Activated T-cell treated with anti-CD3 and anti-CD28 coated beads, Interleukin-2, amount 50 U/mL, for 48 hours (primary cell): ENCODE measurements around the gene FOSL2.

ENCODE experiments used
- DNase-seq, 2 experiments: peaks; one replicate each; pipeline ENCODE4 v3.0.0-alpha.2; 2020

Gene FOSL2

GRCh38 chr2:28397043-28397381 lies 4.4 kb downstream of the FOSL2 start:
- no peak for DNase-seq

GRCh38 chr2:28398101-28398834 lies 5.6 kb downstream of the FOSL2 start:
- DNase-seq: no peak

DNA sequence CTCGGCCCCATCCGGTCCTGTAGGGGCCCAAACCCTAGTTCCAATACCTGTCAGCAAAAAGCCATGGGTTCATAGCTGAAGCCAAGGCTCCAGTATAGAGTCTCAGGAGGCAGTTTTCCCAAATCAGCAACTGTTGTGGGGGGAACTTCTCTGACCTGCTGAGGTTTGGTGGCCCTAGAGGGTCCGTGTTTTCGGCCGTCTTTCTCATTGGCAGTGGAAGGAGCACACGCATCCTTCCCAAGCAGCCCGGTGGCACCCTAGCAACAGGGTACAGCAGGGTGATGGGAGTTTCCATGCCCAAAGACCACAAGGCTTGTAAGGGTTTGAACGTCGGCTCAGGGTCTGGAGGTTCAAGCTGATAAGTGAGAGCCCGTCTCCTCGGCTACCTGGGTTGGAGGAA lies 6.6 kb downstream of the FOSL2 start:
- DNase-seq: no peak

GRCh38 chr2:28399956-28400355 lies 7.3 kb downstream of the FOSL2 start:
- no peak for DNase-seq

DNA sequence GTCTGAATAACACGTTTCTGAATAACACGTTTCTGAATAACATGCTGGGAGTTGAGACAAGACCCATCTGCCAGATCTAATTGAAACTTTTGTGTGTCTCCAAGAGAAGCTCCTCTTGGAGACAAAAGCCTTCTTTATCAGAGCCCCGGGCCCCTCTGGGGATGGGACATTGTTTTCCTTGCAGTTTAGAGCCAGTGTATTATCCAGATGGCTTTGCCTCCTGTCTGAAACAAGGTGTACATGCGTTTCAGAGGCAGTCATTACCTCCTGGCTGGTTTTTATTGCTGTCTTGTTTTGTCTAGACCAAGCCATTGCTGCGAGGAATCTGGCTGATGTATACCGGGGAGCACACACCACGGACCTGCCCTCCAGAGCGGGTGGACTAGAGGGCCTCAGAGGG lies 7.8 kb downstream of the FOSL2 start:
- DNase-seq: no peak

DNA sequence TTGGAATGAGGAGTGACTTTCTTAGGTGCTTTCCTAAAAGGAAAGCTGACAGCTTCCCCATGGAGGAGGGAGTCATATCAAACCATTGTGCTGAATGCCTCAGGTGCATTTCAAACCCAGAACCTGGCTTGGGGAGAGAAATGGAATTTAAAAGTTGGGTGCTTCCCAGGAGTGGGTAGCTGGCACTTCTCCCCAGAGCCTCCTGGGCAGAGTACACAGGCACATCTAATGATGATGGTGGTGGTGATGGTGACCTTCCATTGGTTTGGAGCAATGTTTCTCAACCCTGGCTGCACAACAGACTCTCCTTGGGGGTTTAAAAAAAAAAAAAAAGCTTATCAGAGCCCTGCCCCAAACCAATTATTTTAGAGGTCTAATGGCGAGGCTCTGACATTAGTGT lies 8.3 kb downstream of the FOSL2 start:
- no peak for DNase-seq

- no peak for DNase-seq
Observed at GRCh38 chr2:28401411-28401810, 8.8 kb downstream of the FOSL2 start.

DNA sequence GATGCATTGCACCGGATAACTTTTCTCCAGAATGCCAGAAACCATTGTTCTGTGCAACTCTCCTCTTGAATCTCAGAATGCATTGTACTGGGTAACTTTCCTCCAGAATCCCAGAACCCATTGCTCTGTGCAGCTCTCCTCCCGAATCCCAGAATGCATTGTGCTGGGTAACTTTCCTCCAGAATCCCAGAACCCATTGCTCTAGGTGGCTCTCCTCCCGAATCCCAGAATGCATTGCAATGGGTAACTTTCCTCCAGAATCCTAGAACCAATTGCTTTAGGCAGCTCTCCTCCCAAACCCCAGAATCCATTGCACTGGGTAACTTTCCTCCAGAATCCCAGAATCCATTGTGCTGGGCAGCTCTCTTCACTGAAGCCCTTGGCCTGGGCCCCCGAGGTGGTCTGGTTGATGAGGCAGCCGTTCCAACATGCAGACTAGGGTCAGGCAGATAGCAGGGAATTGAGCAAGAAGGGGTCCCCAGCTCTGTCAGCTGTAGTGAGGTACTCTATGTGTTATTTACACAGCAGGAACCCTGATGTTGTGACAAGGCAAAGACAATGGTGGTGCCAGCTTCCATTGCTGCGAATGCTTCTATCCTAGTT lies 9.4 kb downstream of the FOSL2 start:
- no peak for DNase-seq

DNA sequence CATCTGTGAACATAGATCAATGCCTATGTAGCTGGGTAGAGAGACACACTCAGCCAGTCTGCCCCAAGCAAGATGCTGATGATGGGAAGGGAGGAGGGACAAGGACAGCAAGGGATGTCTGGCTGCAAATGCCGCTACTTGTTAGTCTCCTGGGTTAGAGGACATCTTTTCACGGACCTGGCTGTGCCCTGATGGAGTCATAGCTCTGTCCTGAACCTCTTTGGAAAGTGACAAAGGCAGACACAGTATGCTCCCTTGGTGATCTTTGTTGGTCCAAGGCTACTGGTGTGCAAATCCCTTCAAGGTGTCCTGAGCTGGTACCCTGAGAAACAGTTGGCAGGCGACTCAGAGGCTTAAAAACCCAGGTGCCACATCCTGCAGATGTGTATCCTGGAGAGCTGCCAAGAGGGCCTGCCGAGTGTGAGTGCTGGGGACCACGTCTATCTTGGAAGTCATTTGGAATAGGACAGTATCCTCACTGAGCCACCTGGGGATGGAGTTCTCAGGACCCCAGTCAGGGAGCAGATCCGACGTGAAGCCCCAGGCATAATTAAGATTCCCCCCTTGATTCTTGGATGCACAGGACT lies 10.8 kb downstream of the FOSL2 start:
- DNase-seq: no peak

DNA sequence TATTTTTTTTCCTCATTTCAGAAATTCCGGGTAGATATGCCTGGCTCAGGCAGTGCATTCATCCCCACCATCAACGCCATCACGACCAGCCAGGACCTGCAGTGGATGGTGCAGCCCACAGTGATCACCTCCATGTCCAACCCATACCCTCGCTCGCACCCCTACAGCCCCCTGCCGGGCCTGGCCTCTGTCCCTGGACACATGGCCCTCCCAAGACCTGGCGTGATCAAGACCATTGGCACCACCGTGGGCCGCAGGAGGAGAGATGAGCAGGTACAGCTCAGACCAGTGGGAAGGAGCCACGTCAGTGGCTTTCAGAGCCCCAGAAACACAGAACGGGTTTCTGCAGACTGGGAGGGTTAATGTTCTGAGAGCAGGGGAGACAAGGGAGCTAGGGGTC lies 11.4 kb downstream of the FOSL2 start:
- no peak for DNase-seq

GRCh38 chr2:28405537-28405936 lies 12.9 kb downstream of the FOSL2 start:
- no peak for DNase-seq

DNA sequence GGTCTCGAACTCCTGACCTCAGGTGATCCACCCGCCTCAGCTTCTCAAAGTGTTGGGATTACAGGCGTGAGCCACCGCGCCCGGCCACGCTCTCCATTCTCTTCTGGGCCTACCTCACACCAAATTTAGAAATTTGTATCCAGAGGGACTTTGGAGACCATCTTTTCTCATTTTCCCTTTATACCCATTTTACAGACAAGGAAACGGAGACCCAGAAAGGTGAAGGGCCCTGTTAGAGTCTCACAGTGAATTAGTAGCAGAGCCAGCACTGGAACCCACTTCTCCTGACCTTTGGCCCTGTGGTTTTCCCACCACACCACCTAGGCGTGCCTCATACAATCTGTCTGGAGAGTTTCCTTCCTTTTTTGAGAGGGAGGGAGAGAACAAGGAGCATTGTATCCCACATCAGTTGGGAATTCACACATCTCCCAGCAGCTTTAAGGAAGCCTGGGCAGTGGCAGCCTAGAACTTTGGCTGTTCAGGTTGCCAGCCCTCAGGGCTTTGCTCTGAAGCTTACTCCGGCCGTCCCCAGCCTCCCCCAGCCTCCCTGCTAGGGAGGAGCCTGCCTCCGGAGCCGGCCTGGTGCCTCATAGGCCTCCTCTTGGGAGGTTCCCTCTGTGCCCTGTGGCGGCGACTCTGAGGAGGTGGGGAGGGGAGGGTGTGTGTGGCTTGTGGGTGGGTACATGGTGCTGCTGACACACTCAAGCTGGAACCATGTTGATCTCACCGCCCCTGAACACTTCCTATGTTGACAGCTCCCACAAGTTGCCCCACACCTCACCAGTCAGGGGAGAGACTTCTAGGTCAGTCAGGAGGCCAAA lies 13.8 kb downstream of the FOSL2 start:
- DNase-seq: peak; percentile 73 to 80

DNA sequence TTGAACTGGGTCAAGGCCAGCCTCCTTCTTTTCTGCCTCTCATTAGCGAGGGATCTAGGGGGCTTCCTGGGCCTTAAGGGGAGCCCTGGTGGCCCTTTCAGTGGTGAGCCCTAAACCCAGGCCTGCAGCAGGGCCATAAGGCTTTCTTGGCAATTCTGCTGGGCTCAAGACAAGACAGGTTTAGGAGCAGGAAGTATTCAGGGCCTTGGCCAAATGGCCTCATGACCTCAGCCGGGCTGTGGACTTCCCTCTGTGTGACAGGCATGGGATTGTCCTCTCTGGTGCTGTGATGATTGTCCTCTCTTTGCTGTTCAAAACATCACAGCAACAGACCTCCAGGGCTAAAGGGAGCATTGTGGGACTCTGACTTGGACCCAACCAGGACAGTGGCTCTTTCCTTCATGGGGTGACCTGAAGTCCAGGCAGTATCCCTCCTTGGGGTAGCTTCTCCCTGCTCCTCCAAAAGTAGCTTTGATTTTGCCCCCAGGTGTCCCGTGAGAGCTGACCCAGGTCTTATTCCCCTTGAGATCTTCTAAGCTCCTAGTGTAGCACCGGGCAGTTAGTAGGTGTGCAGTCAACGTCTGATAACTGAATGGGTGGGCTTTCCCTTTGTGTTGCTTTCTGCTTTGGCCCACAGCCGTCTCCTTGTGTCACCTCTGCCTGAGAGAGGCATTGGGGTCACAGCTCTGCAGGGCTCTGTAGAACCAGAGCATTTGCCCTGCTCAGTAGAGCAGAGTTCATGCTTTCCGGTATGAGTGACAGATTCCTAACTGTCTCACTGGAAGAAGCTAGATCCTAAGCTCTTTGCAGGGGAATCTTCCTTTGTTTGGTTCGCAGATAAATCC lies 14.7 kb downstream of the FOSL2 start:
- no peak for DNase-seq

GRCh38 chr2:28407976-28408690 lies 15.5 kb downstream of the FOSL2 start:
- no peak for DNase-seq

DNA sequence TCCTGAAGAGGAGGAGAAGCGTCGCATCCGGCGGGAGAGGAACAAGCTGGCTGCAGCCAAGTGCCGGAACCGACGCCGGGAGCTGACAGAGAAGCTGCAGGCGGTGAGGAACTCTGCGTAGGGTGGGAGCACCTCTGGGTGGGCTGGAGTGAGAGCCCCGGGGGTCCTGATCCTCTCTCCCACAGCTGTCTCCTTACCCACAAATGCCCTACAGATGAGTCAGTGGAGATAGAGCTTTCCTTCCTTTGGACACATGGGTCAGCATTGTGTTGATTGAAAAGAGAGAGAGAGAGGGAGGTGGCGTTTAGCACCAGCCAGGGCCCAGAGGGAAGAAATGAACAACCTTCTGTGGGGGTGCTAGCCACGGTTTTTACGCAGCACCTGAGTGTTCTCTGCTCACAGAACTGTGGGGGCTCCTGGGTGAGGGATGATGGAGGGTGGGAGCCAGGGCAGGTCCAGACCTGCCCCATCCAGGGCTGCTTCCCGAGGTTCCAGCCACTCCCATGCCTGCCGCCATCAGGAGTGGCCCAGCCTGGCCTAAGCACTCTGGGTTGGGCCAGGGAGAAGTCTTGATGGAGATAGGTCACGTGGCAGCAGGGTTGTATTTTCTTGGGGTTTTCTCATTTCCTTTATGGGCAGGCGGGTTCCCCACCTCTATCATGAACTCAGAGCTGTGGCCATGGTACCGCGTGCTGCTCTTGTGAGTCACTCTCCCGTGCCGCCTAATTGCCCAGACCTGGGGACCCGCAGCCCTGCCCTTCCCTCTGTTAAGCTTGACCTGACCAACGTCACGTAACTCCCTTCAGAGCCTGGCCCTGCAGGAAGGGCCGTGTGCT lies 16.3 kb downstream of the FOSL2 start:
- peak; percentile 81 for DNase-seq

- no peak for DNase-seq
Observed at GRCh38 chr2:28411166-28411755, 18.6 kb downstream of the FOSL2 start.

DNA sequence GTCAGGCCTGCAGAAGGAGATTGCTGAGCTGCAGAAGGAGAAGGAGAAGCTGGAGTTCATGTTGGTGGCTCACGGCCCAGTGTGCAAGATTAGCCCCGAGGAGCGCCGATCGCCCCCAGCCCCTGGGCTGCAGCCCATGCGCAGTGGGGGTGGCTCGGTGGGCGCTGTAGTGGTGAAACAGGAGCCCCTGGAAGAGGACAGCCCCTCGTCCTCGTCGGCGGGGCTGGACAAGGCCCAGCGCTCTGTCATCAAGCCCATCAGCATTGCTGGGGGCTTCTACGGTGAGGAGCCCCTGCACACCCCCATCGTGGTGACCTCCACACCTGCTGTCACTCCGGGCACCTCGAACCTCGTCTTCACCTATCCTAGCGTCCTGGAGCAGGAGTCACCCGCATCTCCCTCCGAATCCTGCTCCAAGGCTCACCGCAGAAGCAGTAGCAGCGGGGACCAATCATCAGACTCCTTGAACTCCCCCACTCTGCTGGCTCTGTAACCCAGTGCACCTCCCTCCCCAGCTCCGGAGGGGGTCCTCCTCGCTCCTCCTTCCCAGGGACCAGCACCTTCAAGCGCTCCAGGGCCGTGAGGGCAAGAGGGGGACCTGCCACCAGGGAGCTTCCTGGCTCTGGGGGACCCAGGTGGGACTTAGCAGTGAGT lies 19.4 kb downstream of the FOSL2 start:
- DNase-seq: no peak

DNA sequence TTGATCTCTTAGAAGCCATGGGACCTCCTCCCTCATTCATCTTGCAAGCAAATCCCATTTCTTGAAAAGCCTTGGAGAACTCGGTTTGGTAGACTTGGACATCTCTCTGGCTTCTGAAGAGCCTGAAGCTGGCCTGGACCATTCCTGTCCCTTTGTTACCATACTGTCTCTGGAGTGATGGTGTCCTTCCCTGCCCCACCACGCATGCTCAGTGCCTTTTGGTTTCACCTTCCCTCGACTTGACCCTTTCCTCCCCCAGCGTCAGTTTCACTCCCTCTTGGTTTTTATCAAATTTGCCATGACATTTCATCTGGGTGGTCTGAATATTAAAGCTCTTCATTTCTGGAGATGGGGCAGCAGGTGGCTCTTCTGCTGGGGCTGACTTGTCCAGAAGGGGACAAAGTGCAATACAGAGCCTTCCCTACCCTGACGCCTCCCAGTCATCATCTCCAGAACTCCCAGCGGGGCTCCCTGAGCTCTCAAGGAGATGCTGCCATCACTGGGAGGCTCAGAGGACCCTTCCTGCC lies 20.0 kb downstream of the FOSL2 start:
- no peak for DNase-seq

DNA sequence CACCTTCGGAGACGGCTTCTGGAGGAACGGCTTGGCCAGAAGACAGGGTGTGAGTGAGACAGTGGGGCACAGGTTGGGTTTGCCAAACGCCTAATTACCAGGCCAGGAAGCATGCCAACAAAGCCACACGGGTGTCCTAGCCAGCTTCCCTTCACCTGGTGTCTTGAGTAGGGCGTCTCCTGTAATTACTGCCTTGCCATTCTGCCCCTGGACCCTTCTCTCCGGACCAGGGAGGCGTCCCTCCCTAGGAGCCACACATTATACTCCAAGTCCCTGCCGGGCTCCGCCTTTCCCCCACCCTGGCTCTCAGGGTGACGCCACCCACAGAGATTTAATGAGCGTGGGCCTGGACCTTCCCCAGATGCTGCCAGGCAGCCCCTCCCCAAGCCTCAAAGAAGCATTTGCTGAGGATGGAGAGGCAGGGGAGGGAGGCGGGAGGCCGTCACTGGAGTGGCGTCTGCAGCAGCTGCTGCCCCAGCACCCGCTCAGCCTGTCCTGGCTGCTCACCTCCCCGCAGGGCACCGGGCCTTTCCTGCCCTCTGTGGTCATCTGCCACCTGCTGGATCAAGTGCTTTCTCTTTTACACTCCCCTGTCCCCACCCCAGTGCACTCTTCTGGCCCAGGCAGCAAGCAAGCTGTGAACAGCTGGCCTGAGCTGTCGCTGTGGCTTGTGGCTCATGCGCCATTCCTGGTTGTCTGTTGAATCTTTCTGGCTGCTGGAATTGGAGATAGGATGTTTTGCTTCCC lies 20.7 kb downstream of the FOSL2 start:
- no peak for DNase-seq
